Measurements from ENCODE around the gene IQGAP1. TPM values are rescaled to one million over a fixed set of nuclear protein-coding genes. Genes with fewer than 3 reads are reported as not detected.

IQGAP1 gene
- total and polyA plus RNA-seq, 2 of the 4 experiments (the other 2 are of a cell fraction): 87.5 to 207 TPM

DNA sequence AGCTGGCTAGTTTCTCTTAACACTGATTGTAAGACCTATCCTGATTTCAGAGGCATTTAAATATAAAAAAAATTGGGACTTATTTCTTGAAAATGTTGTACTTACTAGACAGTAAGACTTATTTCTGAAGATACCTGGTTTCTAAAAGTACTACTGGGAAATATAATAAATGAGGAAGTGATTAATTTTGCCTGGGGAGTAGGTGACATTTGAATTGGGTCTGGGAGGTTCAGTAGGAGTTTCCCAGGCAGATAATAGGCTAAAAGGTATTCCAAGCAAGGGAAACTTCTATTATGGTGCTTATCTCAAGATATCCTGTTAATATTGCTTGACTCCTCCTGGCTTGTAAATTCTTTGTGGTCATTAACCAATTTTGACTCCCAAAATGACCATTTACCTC, 6.5 kb upstream of the IQGAP1 start:
- dilution Hi-C loops (cut with HindIII; ENCODE audit: low sequenced_read_pairs, unreplicated experiment): no loop called here
- TF ChIP-seq FOS (IDR thresholded peaks at IDR 0.05; ENCODE audit: low read depth, low read length) (no peak), RFX5 (IDR thresholded peaks at IDR 0.05; ENCODE audit: low read depth, low read length) (no peak), MAZ (IDR thresholded peaks at IDR 0.05; ENCODE audit: borderline replicate concordance, low read depth, low read length) (no peak)

More for the DNA sequence above, 6.5 kb upstream of the IQGAP1 start:
- Histone ChIP-seq H4K8ac (ENCODE audit: low read depth in 2 of 2, low read length in 2 of 2) (no peak overlapping the region), H3K4me1 (ENCODE audit: control insufficient read depth, insufficient read depth, low read length) (no peaks in the 10 kb centered on the region), H2AK9ac (replicated peaks; ENCODE audit: low read depth, low read length, poor library complexity) (no peak overlapping the region), H3K56ac (ENCODE audit: extremely low read depth, insufficient read depth, low read length) (no peak overlapping the region), H3K4me3 (ENCODE audit: insufficient read depth, low read depth, low read length) (no peak overlapping the region), H3K4ac (ENCODE audit: low read depth, low read length) (no peak overlapping the region), H2BK15ac (ENCODE audit: low read depth, low read length) (no peak overlapping the region), H2BK20ac (ENCODE audit: low read depth, low read length) (no peak overlapping the region), H3K4me2 (ENCODE audit: low read depth, low read length) (no peak overlapping the region), H3K79me1 (ENCODE audit: low read depth in 1 of 2, low read length in 2 of 2) (no peaks in the 10 kb centered on the region), H3K27me3 (ENCODE audit: control insufficient read depth, insufficient read depth, low read length) (no peaks in the 10 kb centered on the region), H4K20me1 (ENCODE audit: insufficient read depth, low read length) (no peaks in the 10 kb centered on the region), H3K36me3 (ENCODE audit: control insufficient read depth, insufficient read depth, low read length) (no peaks in the 10 kb centered on the region), H2AK5ac (ENCODE audit: low read depth, low read length) (no peak overlapping the region), H3K27ac (ENCODE audit: insufficient read depth, low read length) (no peak overlapping the region), H3K18ac (ENCODE audit: low read depth, low read length) (no peak overlapping the region), H3K9me1 (ENCODE audit: insufficient read depth, low read length) (no peaks in the 10 kb centered on the region), H4K91ac (ENCODE audit: insufficient read depth, low read depth, low read length) (no peak overlapping the region), H2BK120ac (ENCODE audit: low read depth, low read length) (no peak overlapping the region), H2AFZ (replicated peaks; ENCODE audit: low read length, poor library complexity) (no peak overlapping the region), H3K14ac (replicated peaks; ENCODE audit: low read depth, low read length) (no peak overlapping the region), H2BK5ac (ENCODE audit: low read depth, low read length, poor library complexity, severe bottlenecking) (no peak overlapping the region), H3K9ac (ENCODE audit: low read depth, low read length) (no peak overlapping the region), H3K9me3 (ENCODE audit: control insufficient read depth, insufficient read depth, low read length) (peaks cover 8% of the 10 kb centered on the region), H4K5ac (ENCODE audit: low read depth, low read length) (no peak overlapping the region), H3K23ac (ENCODE audit: low read depth, low read length) (no peak overlapping the region)
- no TSS peak for BruUV-seq (replicated peaks)
- POLR2A ChIA-PET (ENCODE audit: unreplicated experiment): no interaction called here
- DNase-seq: no peak
- in situ Hi-C loops (cut with MboI; ENCODE audit: low sequenced_read_pairs): no loop called here
- CTCF ChIA-PET: interaction anchor here (0.6 to 1.4 kb wide), 2 partner anchors 62 to 70 kb away, joined by 4 read pairs; no protein-coding TSS in a partner anchor
- no peak for ATAC-seq (ENCODE audit: low read depth)
- intact Hi-C loops (cut with micrococcal nuclease): no loop called here
